Gastroesophageal sphincter (tissue), 4 donors: ENCODE measurements around the gene CNNM3. TPM values are rescaled to one million over a fixed set of nuclear protein-coding genes. Genes with fewer than 3 reads are reported as not detected.

Experiments used
- ATAC-seq: fragments of 150-250 bp; one replicate; pipeline ENCODE4 v1.9.1; 2016; ENCODE audit warnings: mild to moderate bottlenecking, moderate library complexity
- H3K27ac ChIP-seq, 4 donors: fragments of 200-600 bp; sonication (generic) in 3 of 4; 1 replicate in 3 of 4; 2 replicates in 1 of 4; pipeline ENCODE4 v1.5.1; 2016 to 2019
- H3K27me3 ChIP-seq: fragments of 200-600 bp; sonication (generic); one replicate; pipeline ENCODE4 v1.5.1; 2019
- H3K36me3 ChIP-seq, 2 donors: fragments of 200-600 bp; sonication (generic); one replicate each; pipeline ENCODE4 v1.5.1; 2019; ENCODE audit warnings: control low read depth in 1 of 2
- H3K4me1 ChIP-seq, 3 donors: fragments of 200-600 bp; sonication (generic); 1 replicate in 2 of 3; 2 replicates in 1 of 3; pipeline ENCODE4 v1.5.1; 2016 to 2019; ENCODE audit warnings: control low read depth in 2 of 3
- H3K4me3 ChIP-seq, 2 donors: fragments of 200-600 bp; sonication (generic); one replicate each; pipeline ENCODE4 v1.5.1; 2019; ENCODE audit warnings: mild to moderate bottlenecking in 1 of 2, moderate library complexity in 1 of 2
- H3K9me3 ChIP-seq, 3 donors: fragments of 200-600 bp; sonication (generic); one replicate each; pipeline ENCODE4 v1.5.1; 2017 to 2019; ENCODE audit warnings: control low read depth in 2 of 3
- EP300 ChIP-seq: sonication (generic); formaldehyde crosslinking; IDR thresholded peaks from one replicate; pipeline ENCODE4 v1.6.1; 2017; ENCODE audit warnings: antibody characterized with exemption, mild to moderate bottlenecking
- POLR2A ChIP-seq, 2 donors: fragments of 450-650 bp; IDR thresholded peaks; one replicate each; pipeline ENCODE4 v1.6.1; 2017; ENCODE audit warnings: antibody characterized with exemption in 2 of 2, mild to moderate bottlenecking in 2 of 2, moderate library complexity in 1 of 2
- POLR2AphosphoS5 ChIP-seq: sonication (generic); formaldehyde crosslinking; IDR thresholded peaks from one replicate; pipeline ENCODE4 v1.6.1; 2017; ENCODE audit warnings: antibody characterized with exemption
- WGBS, 2 donors: methylation state at CpG; one replicate each; pipeline ENCODE4 v1.1.5; 2018; ENCODE audit warnings: low coverage in 1 of 2; 5-methylcytosine and 5-hydroxymethylcytosine counted together
- total RNA-seq, 4 donors: library from RNA; depleted of rRNA; stranded (reverse); fragments of >200 nt; gene quantifications; one replicate each; pipeline ENCODE4 v1.1.0, GENCODE V29; 2016
- TF ChIP-seq, protein P1 (sequence below), 4 experiments: fragments of 200-600 bp in 2 of 4; fragments of 450-650 bp in 2 of 4; sonication (generic) in 1 of 4; IDR thresholded peaks; one replicate each; pipeline ENCODE4 v1.5.1; 2017 to 2019; ENCODE audit warnings: antibody characterized with exemption in 4 of 4, mild to moderate bottlenecking in 2 of 4, moderate library complexity in 2 of 4

Gene CNNM3
- total RNA-seq, 4 donors from 2014 or later: 10.4 to 21.6 (median 18.9) TPM

DNA sequence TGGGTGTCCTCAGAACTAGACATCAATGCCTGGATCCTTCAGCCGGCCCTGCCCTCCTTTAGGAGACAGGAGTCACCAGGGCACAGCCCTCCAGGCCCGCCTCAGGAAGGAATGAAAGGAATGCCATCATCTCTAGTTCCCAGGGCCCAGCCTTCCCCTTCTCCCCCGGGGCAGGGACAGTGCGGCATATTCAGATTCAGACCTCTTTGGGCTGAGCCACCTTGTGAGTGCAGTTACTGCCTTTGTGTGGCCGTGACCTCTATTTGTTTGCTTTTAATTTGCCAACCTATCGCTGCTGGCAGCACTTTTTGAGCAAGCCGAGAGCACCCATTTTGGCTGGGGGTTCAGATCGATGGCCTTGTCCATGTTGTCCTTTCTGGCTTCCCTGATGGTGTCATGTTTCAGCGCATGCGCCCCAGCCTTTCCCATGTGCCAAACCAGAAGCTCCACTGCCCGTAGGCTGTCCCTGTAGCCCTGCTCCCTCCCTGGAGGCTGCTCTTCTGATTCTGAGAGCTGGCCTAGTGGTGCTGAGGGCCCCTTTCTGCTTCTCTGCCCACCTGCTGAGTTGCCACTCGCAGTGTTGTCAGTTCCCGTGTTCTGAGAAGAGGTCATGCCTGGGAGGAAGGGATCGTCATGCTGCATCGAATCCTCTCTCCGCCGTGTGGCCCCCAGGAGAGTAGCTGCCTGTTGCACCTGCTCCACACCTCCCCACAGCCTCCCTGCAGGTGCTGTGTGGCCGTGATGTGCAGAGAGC is 16.9 kb downstream of the CNNM3 start:
- 27 to 51% methylated on average over 10 to 12 of the region's 18 CpGs for WGBS, 2 donors
- Histone ChIP-seq H3K4me1 (peaks cover 0 to 14% (median 5%) of the 10 kb centered on the region in 3 donors), H3K4me3 (no peak overlapping the region), H3K36me3 (peaks cover 0 to 96% of the 10 kb centered on the region in 2 donors), H3K9me3 (no peaks in the 10 kb centered on the region), H3K27ac (peak overlapping the region in 3 of 4 donors; percentile 45 to 62 (median 58)), H3K27me3 (no peaks in the 10 kb centered on the region)
- TF ChIP-seq POLR2A (IDR thresholded peaks at IDR 0.05) (no peak), POLR2AphosphoS5 (no peak), EP300 (no peak)
- TF ChIP-seq, protein P1, sequence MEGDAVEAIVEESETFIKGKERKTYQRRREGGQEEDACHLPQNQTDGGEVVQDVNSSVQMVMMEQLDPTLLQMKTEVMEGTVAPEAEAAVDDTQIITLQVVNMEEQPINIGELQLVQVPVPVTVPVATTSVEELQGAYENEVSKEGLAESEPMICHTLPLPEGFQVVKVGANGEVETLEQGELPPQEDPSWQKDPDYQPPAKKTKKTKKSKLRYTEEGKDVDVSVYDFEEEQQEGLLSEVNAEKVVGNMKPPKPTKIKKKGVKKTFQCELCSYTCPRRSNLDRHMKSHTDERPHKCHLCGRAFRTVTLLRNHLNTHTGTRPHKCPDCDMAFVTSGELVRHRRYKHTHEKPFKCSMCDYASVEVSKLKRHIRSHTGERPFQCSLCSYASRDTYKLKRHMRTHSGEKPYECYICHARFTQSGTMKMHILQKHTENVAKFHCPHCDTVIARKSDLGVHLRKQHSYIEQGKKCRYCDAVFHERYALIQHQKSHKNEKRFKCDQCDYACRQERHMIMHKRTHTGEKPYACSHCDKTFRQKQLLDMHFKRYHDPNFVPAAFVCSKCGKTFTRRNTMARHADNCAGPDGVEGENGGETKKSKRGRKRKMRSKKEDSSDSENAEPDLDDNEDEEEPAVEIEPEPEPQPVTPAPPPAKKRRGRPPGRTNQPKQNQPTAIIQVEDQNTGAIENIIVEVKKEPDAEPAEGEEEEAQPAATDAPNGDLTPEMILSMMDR (IDR thresholded peaks at IDR 0.05): no peak
- ATAC-seq: peak; percentile 38

DNA sequence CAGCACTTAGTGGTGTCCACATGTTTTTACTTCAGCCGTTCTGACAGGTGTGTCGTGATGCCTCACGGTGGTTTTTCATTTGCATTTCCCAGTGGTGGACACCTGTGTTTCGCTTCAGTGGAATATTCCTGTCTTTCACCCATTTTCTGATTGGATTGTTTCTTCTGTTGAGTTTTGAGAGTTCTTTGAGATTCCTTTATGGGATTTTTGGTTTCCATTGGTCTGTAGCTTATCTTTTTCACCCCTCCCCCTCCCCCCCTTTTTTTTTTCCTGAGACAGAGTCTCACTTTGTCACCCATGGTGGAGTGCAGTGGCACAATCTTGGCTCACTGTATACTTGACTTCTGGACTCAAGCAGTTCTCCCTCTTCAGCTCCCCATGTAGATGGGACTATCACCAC is 19.8 kb downstream of the CNNM3 start:
- ATAC-seq: no peak
- H3K9me3 ChIP-seq: no peaks in the 10 kb centered on the region
- TF ChIP-seq, protein P1 (IDR thresholded peaks at IDR 0.05): no peak
- TF ChIP-seq POLR2A (IDR thresholded peaks at IDR 0.05) (no peak), POLR2AphosphoS5 (no peak), EP300 (no peak)
- H3K4me1 ChIP-seq: peaks cover 0 to 25% (median 5%) of the 10 kb centered on the region in 3 donors
- 87 to 94% methylated on average over 3 to 4 of the region's 4 CpGs for WGBS, 2 donors
- no peak overlapping the region for H3K27ac ChIP-seq
- H3K36me3 ChIP-seq: peaks cover 0 to 93% of the 10 kb centered on the region in 2 donors
- H3K4me3 ChIP-seq: no peak overlapping the region
- H3K27me3 ChIP-seq: no peaks in the 10 kb centered on the region

DNA sequence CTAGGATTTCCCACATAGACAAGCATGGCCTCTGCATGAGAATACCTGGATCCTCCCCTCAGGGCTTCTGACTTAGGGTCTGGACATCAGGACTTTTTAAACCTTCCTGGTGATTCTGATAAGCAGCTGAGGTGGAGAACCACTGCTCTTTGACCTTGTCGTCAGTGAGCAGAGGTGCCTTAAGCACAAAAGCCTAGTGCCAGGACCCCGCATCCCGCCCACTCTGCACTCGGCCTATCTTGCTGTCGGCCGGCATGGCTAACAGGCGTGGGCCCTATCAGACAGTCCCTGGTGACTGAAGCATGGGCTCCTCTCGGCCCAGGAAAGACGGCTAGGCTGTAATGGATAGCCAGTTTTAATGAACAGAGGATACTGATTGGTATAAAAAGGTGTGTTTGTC is 21.5 kb downstream of the CNNM3 start:
- TF ChIP-seq POLR2AphosphoS5 (no peak), EP300 (no peak), POLR2A (IDR thresholded peaks at IDR 0.05) (no peak)
- TF ChIP-seq, protein P1 (IDR thresholded peaks at IDR 0.05): no peak
- H3K27ac ChIP-seq: no peak overlapping the region
- WGBS, 2 donors: 90% methylated on average over 2 of the region's 9 CpGs; no CpG with 5 or more reads in 1 of the 2 donors
- H3K36me3 ChIP-seq: peaks cover 0 to 79% of the 10 kb centered on the region in 2 donors
- no peak overlapping the region for H3K4me3 ChIP-seq
- H3K9me3 ChIP-seq: no peaks in the 10 kb centered on the region
- ATAC-seq: no peak
- peaks cover 0 to 24% (median 5%) of the 10 kb centered on the region in 3 donors for H3K4me1 ChIP-seq
- no peaks in the 10 kb centered on the region for H3K27me3 ChIP-seq

GRCh38 chr2:96838345-96839292 is 22.6 kb downstream of the CNNM3 start:
- no peaks in the 10 kb centered on the region for H3K27me3 ChIP-seq
- WGBS, 2 donors: no CpG with 5 or more reads among the region's 23 CpGs
- no peak for TF ChIP-seq POLR2AphosphoS5
- TF ChIP-seq, protein P1 (IDR thresholded peaks at IDR 0.05): no peak
- no peak for TF ChIP-seq POLR2A (IDR thresholded peaks at IDR 0.05)
- no peak for TF ChIP-seq EP300
- no peaks in the 10 kb centered on the region for H3K9me3 ChIP-seq
- ATAC-seq: no peak
- H3K4me1 ChIP-seq: peaks cover 0 to 19% (median 0%) of the 10 kb centered on the region in 3 donors
- H3K36me3 ChIP-seq: peaks cover 0 to 69% of the 10 kb centered on the region in 2 donors
- H3K27ac ChIP-seq: no peak overlapping the region
- no peak overlapping the region for H3K4me3 ChIP-seq
